Measurements from ENCODE around the gene COX17. TPM values are rescaled to one million over a fixed set of nuclear protein-coding genes. Genes with fewer than 3 reads are reported as not detected.
A peak's percentile ranks its signal among the peaks of the same experiment; 100 is the strongest.

COX17 gene
- polyA plus RNA-seq, 3 donors, result 41.4 to 48.1 (median 44.0) TPM

- DNase-seq (ENCODE audit: extremely low read depth in 1 of 11, low read depth in 9 of 11, low spot score in 4 of 11), result no peak
Observed at GRCh38 chr3:119657887-119658702, 19.1 kb downstream of the COX17 start.

- no peak for DNase-seq (ENCODE audit: extremely low read depth in 1 of 11, low read depth in 9 of 11, low spot score in 4 of 11)
Observed at GRCh38 chr3:119653876-119654275, 23.3 kb downstream of the COX17 start.

GRCh38 chr3:119652306-119653033, 24.7 kb downstream of the COX17 start:
- DNase-seq (ENCODE audit: extremely low read depth in 1 of 11, low read depth in 9 of 11, low spot score in 4 of 11), result no peak

GRCh38 chr3:119649761-119650160, 27.4 kb downstream of the COX17 start:
- no peak for DNase-seq (ENCODE audit: extremely low read depth in 1 of 11, low read depth in 9 of 11, low spot score in 4 of 11)

GRCh38 chr3:119647843-119648575, 29.2 kb downstream of the COX17 start:
- DNase-seq (ENCODE audit: extremely low read depth in 1 of 11, low read depth in 9 of 11, low spot score in 4 of 11), result no peak

GRCh38 chr3:119647171-119647570, 30.0 kb downstream of the COX17 start:
- peak in 4 of 11 donors; percentile 28 to 51 (median 34) for DNase-seq (ENCODE audit: extremely low read depth in 1 of 11, low read depth in 9 of 11, low spot score in 4 of 11)

GRCh38 chr3:119645813-119646212, 31.4 kb downstream of the COX17 start:
- DNase-seq (ENCODE audit: extremely low read depth in 1 of 11, low read depth in 9 of 11, low spot score in 4 of 11), result no peak

GRCh38 chr3:119644481-119644880, 32.7 kb downstream of the COX17 start:
- no peak for DNase-seq (ENCODE audit: extremely low read depth in 1 of 11, low read depth in 9 of 11, low spot score in 4 of 11)

- no peak for DNase-seq (ENCODE audit: extremely low read depth in 1 of 11, low read depth in 9 of 11, low spot score in 4 of 11)
Observed at GRCh38 chr3:119643528-119643927, 33.7 kb downstream of the COX17 start.

- DNase-seq (ENCODE audit: extremely low read depth in 1 of 11, low read depth in 9 of 11, low spot score in 4 of 11), result peak in 1 of 11 donors; percentile 36
Observed at GRCh38 chr3:119642746-119643473, 34.3 kb downstream of the COX17 start.

GRCh38 chr3:119641416-119641815, 35.8 kb downstream of the COX17 start:
- no peak for DNase-seq (ENCODE audit: extremely low read depth in 1 of 11, low read depth in 9 of 11, low spot score in 4 of 11)

GRCh38 chr3:119639494-119640350, 37.5 kb downstream of the COX17 start:
- DNase-seq (ENCODE audit: extremely low read depth in 1 of 11, low read depth in 9 of 11, low spot score in 4 of 11), result no peak

- DNase-seq (ENCODE audit: extremely low read depth in 1 of 11, low read depth in 9 of 11, low spot score in 4 of 11), result no peak
Observed at GRCh38 chr3:119637679-119638477, 39.3 kb downstream of the COX17 start.

GRCh38 chr3:119636891-119637611, 40.2 kb downstream of the COX17 start:
- DNase-seq (ENCODE audit: extremely low read depth in 1 of 11, low read depth in 9 of 11, low spot score in 4 of 11), result no peak

- no peak for DNase-seq (ENCODE audit: extremely low read depth in 1 of 11, low read depth in 9 of 11, low spot score in 4 of 11)
Observed at GRCh38 chr3:119636249-119636648, 41.0 kb downstream of the COX17 start.

- no peak for DNase-seq (ENCODE audit: extremely low read depth in 1 of 11, low read depth in 9 of 11, low spot score in 4 of 11)
Observed at GRCh38 chr3:119635719-119636118, 41.5 kb downstream of the COX17 start.

GRCh38 chr3:119632829-119633228, 44.4 kb downstream of the COX17 start:
- no peak for DNase-seq (ENCODE audit: extremely low read depth in 1 of 11, low read depth in 9 of 11, low spot score in 4 of 11)
